HK-2 (cell line): ENCODE data around the gene TNIK.
"Not testable (repeated sequence)": the region's sequence is repeated elsewhere in the genome, so short reads cannot be mapped to it uniquely, and the experiment has no call there.

Source experiments
- DNase-seq: peaks from one replicate; pipeline ENCODE4 v3.0.0-alpha.2; 2018; ENCODE audit not compliant: unreplicated experiment

Gene TNIK

DNA sequence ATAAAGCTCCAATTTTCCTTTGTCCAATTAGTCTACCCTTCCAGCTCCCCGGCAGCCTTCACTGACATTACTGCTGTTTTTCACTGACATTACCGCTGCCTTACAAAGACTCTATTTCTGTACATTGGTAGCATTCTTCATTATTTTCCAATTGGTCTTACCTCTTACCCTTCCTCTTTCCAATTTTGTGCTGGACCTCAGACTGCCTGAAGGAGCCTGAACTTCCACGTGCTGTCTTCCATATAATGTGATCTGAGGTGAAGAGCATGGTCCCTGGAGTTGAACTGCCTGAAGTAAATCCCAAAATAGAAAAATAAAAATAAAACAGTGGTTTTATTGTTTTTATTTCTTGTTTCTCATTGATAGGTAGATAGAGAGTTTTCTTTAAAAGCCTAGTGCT is 9.2 kb upstream of the TNIK start:
- DNase-seq: no peak

DNA sequence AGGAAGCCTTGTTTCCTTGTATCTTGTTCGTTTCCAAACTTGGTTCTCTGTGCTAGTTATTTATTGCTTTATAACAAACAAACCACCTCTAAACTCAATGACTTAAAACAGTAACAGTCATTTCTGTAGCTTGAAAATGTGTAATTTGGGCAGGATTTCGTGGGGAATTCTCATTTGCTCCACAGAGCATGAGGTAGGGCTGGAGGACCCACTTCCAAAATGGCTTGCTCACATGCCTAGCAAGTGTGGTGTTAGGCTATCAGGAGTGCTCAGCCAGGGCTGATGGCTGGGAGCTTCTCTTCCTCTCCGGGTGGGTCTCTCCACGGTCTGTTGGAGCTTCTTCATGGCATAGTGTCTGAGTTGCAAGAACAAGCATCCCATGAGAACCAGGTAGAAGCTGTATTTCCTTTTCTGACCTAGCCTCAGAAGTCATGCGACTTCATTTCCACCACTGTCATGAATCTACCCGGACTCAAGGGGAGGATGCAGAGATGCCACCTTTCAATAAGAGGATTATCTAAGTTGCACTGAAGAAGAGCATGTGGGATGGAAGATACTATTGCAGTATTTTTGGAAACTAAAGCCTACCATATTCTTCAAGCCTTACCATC is 8.2 kb upstream of the TNIK start:
- DNase-seq: no peak

- DNase-seq: no peak
These were observed 5.6 kb upstream of the TNIK start for GRCh38 chr3:171465763-171466162.

- no peak for DNase-seq
These were observed 4.3 kb upstream of the TNIK start for GRCh38 chr3:171464462-171464861.

- peak; percentile 31 for DNase-seq
These were observed 2.0 kb upstream of the TNIK start for GRCh38 chr3:171462224-171462623.

DNA sequence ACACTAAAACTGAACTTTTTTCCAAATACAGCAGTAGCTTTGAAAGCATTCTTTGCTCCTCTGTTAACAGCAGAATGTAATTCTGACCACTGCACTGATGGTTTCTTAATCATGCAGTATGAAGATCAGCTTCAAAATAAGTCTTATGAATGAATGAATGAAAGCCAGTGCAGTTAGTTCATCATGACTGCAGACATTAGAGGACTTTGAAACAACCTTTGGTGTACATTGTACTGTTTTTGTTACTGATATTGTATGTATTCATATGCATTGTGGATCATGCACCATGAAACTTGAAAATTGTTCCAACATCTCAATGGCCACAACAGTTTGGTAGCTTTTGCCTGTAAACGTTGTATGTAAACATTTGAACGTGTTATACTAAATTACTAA is 1.3 kb upstream of the TNIK start:
- no peak for DNase-seq

DNA sequence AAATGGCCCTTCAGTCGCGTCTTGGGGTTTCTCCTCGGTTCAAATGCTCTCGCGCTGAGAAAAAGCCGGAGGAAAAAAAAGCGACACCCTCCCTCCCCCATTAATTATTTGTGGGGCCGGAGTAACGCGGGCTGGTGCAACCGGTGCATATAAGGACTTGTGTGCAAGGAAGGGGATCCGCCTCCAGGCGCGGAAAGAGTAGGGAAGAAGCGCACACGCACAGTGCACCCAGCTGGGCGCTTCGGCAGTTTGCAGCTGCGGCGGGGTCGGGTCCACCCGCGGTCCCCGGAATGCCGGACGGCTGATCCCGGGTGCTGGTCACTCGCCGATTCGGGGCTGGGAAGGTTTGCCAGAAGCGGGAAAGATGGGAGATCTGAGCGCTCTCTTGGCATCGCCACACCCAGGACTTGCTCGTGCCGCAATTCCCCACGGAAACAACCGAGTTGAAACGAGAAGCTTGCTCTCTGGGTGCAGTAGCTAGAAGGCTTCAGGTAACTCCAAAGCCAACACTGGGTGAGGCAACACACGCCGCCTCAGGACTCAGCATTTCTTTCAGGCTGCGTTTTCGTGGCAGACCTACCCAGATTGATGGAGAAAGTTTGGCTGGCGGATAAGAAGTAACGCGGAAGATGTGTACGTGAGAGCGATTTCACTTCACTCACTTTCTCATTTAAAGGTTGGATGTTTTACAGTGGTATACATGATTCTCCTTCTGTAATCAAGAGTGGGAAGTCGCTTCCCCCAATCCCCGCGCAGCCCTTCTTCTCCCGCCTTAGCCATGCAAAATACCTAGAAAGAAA is 720 bp upstream of the TNIK start:
- peak; percentile 81 for DNase-seq

DNA sequence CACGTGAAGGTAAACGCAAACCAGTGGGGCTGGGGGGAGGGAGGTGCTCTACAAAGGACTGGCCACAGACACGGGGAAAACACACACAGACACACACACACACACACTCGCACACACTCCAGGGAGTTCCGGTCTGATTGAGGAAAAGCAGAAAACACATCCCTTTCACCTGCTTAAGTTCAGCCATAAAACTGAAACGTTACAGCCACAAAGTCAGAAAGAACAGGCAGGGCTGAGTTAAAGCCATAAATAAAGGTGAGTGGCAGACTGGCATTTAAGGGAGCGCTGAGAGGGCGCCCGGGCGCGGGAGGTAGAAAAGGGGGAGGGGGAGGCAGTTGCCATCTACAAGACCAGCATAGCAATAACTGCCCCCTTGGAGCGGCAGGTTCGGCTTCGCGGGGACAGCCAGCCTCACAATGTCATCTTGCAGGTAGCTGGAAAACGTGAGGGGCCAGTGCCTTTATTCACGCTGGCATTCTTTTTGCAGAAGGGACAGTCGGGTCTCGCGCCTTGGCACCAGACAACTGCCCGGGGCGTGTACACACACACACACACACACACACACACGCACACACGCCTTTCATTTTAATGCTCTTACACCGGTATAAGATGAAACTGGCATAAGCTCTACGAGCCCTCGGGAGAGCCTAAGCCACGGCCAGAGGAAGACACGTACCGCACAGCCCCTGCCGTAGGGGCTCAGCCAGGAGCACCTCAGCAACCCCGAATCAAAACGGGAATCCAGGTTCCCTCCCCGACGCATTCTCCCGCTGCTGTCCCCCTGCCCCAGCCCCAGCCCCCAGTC is 866 bp downstream of the TNIK start:
- peak; percentile 62 for DNase-seq

DNA sequence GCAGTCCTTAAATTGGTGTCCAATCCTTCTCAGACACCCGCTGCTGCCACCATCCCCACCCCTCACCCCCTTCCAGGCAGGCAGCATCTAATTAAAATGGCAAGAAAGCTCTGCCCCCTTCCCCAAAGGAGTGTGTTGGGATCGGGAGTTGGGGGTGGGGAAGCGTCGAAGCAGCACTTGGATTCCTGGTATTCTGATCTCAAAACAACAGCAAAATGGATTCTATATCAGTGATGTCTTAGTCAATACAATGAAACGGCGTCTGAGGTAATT is 1.4 kb downstream of the TNIK start:
- DNase-seq: no peak

GRCh38 chr3:171458071-171458863 is 1.9 kb downstream of the TNIK start:
- DNase-seq: peak; percentile 72

GRCh38 chr3:171457607-171458061 is 2.6 kb downstream of the TNIK start:
- peak; percentile 18 for DNase-seq

DNA sequence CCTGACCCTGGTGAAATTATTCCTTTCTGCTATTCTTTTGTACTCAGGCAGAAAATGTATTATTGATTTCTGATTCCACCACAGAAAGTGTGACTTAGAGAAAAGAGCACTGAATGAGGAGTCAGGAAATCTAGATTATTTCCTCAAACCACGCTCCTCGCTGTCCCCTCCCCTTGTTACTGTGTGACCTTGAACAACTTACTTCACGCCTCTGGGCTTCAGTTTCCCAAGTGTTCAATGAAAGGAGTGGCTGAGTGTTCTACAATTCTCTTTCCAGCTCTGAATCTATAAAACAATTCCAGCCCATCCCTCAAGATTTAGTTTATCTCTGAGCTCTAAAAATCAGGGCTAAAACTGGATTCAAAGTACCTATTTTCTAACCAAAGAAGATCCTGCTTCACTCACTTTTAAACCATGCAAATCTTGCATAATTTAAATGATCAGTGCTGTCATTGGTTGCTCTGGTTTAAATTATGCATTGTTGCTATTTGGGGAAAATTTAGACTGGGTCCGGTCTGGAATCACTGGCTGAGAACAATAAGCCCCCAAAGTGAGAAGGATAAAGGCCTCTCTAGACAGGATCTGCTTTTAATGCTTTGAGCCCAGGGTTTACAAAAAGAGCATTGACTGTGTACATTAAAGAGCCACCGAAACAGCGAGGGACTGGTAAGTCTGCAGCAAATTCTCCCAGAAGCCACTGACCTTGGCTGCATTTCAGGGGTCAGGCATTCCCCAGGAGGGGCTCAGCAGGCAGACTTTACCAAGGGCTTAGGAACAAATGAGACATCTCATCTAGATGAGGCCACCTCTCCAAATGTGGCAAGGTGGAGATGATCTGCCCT is 3.2 kb downstream of the TNIK start:
- no peak for DNase-seq

DNA sequence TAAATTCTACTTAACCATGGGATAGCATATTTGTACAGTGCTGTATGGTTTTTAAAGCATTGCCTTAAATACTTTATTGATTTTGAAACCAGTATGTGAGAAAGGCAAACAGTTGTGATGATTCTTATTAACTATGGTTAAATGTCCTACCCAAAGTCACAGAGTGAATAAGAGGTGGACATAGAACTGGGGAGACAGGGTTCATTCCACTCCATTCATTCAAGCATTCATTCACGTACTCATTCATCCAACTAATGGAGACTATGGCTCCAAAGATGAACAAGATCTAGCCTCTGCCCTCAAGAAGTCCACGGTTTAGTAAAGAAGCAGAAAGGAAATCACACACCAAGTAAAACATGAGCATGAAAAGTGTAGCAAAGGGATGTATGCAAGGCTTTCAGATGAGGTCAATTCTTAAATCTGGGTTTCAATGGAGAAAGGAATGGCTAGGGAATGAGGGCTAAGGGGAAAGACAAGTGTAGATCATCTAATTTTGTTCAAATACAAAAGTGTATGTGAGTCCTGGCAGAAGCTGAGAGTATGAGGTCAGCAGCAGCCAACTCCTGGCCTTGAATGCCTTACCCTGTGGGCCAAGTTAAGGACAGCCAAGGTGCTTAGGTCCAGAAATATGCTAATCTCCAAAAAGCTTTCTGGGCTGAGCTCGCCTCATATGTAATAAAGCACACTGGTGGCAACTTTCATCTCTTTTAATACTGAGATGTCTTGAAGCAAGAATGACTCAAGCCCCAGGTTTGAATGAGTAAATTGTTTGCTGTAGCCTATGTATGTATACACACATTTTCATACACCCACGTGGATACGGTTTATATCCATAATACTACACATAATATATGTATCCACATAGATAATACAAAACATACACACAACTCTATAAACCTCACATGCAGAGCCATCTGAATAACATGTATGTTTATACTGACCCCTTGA is 4.3 kb downstream of the TNIK start:
- DNase-seq: no peak

- no peak for DNase-seq
These were observed 6.2 kb downstream of the TNIK start for GRCh38 chr3:171454041-171454440.

DNA sequence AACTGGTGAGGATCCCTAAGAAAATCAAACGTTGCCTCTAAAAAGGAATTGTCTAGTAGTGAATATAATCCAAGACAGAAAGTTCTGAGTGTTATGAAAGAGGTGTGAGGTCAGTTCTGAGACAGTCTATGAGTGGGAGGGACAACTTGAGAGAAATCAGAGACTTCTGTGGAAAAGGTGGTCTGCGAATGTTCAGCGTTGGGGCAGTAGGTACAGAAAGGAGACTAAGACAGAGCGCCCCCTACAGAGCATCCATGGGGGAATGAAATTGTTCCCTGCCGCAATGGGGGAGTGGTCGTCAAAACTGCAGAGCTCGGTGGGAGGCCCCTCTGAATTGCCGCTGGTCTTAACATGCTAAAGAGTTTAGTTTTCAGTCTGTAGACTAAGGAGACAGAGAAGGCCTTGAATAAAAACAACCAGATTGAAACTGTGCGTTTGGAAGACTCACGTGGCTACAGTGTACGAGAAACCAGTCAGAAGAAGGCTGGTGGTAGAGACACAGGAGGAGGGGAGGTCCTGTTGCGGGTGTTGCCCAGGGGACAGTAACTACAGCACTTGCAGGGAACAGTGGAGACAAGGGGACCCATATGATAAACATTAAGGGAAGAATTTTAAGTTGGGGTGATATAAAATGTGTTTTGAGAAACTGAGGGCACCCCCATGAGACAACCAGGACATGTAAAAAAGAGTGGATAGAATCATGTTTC is 6.9 kb downstream of the TNIK start:
- DNase-seq: no peak

DNA sequence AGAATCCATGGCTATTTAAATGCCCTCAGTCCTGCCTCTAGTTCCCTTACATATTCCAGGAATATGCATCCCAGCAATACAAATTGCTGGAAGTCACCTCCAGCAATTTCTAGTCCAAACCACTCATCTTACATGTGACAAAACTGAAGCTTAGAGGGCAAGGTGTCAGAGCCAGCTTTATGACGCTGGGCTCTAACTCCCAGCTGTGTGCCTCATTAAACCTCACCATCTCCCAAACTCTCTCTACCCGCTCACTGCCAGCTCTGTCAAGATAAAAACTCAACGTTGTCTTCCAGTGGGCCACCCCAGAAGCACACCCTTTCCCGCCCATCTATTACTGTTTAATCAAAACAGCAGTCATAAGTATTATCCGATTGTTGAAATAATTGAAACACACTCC is 7.9 kb downstream of the TNIK start:
- no peak for DNase-seq

DNA sequence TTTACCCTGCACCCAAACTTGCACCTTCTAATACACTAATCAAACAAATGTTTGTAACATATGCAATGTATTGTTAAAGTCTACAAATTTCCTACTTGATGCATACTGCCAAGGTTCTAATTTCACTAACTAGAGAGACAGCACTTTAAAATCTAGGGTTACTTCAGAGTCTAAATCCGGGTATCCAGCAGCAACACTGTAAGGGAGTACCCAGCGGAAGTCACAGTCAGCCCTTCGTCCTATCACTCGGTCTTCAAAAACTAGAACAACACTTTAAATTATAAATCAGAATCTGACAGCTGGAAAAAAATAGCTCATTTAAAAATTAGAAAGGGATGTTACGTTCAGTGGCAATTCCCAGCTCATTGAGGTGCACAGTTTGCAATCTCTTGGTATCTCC is 8.3 kb downstream of the TNIK start:
- no peak for DNase-seq

GRCh38 chr3:171447579-171447891 is 12.7 kb downstream of the TNIK start:
- DNase-seq: not testable (repeated sequence)

- DNase-seq: peak; percentile 23
These were observed 13.2 kb downstream of the TNIK start for GRCh38 chr3:171446801-171447578.
